ENCODE data around the gene GLDC.

Gene GLDC

DNA sequence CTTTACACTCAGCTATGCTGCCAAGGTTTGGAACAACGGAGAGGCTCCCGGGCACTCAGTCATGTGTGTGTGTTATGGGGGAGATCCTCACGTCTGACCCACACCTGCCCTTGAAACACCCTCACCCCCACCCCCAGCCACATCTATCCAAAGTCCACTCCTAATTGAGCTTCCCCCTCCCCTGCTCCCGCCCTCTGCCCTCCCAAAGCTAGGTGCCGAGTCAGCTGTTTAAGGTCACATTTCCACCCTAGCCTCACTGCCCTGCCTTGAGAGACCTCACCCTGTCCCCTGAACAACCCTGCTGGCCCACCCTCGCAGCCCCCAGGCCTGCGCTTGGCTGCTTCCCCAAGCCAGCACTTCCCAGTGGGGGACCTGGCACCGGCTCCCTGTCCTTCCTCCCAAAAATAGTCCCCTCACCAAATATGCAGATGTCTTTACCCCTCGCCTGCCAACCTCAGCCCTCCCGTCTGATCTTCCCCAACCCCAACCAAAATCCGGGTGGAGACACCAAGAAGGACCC is 36.0 kb downstream of the GLDC start:
- TF ChIP-seq, protein P1, sequence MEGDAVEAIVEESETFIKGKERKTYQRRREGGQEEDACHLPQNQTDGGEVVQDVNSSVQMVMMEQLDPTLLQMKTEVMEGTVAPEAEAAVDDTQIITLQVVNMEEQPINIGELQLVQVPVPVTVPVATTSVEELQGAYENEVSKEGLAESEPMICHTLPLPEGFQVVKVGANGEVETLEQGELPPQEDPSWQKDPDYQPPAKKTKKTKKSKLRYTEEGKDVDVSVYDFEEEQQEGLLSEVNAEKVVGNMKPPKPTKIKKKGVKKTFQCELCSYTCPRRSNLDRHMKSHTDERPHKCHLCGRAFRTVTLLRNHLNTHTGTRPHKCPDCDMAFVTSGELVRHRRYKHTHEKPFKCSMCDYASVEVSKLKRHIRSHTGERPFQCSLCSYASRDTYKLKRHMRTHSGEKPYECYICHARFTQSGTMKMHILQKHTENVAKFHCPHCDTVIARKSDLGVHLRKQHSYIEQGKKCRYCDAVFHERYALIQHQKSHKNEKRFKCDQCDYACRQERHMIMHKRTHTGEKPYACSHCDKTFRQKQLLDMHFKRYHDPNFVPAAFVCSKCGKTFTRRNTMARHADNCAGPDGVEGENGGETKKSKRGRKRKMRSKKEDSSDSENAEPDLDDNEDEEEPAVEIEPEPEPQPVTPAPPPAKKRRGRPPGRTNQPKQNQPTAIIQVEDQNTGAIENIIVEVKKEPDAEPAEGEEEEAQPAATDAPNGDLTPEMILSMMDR (IDR thresholded peaks at IDR 0.05; ENCODE audit: borderline replicate concordance, insufficient read depth, low read depth, low read length): no peak
- H3K4me3 ChIP-seq (ENCODE audit: low read depth, low read length): no peak overlapping the region

DNA sequence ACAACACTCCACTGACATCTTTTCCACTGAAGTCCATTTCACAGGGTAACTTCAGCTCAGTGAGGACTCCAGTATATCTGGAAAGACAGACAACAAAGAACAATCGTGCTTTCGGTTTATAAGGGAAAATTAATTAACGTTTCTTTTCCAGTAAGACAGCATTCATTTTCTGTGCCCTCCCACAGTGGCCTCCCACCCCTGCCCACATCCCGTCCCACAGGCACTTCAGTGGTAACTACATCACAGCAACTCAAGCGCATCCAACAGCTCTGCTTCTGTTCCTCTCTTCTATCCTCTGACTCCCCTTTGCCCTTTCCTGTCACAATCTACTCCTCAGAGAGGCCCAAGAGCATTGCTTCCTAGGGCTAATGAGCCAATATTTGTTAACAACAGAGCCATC is 40.3 kb downstream of the GLDC start:
- TF ChIP-seq, protein P1 (IDR thresholded peaks at IDR 0.05; ENCODE audit: borderline replicate concordance, insufficient read depth, low read depth, low read length): no peak
- H3K4me3 ChIP-seq (ENCODE audit: low read depth, low read length): no peak overlapping the region

DNA sequence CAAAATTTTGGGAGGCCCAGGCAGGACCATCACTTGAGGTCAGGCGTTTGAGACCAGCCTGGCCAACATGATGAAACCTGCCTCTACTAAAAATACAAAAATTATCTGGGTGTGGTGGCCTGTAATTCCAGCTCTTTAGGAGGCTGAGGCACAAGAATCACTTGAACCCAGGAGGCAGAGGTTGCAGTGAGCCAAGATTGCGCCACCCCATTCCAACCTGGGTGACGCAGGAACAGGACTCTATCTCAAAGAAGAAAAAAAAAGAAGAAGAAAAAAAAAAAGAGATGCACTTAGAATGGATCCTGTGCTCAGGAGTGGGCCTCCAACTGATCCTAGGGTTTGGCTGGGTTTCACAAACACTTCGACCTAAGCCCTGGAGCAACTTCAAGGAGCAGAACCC is 45.1 kb downstream of the GLDC start:
- TF ChIP-seq, protein P1 (IDR thresholded peaks at IDR 0.05; ENCODE audit: borderline replicate concordance, insufficient read depth, low read depth, low read length): no peak
- H3K4me3 ChIP-seq (ENCODE audit: low read depth, low read length): no peak overlapping the region

DNA sequence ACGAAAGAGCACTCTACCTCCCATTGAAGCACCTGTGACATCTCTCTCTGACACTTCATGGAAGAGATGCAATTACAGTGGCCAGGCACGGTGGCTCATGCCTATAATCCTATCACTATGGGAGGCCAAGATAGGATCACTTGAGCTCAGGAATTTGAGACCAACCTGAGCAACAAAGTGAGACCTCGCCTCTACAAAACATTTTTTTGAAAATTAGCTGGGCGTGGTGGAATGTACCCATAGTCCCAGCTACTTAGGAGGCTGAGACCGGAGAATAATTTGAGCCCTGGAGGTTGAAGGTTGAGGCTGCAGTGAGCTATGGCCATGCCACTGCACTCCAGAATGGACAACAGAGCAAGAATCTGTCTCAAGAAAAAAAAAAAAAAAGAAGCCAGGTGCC is 45.5 kb downstream of the GLDC start:
- no peak overlapping the region for H3K4me3 ChIP-seq (ENCODE audit: low read depth, low read length)
- TF ChIP-seq, protein P1 (IDR thresholded peaks at IDR 0.05; ENCODE audit: borderline replicate concordance, insufficient read depth, low read depth, low read length): no peak

DNA sequence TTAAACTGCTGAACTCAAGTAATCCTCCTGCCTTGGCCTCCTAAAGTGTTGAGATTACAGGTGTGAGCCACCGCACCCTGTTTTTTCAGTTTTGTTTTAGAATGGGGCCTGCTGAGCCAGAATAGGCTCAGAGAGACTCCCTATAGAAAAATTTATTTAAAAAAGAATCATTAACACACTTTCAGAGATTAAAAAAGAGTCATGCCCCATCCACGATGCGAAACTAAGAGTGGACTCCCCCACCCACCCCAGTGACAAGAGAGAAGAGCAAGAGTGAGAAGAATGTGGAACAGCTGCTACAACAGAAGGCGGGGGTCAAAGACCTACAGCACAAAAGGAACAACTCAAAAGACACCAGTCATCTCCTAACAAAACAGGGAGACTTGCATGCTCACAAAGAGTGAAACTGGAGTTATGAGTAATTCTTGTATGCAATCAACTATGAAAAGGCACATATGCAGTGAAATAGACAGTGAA is 47.2 kb downstream of the GLDC start:
- TF ChIP-seq, protein P1 (IDR thresholded peaks at IDR 0.05; ENCODE audit: borderline replicate concordance, insufficient read depth, low read depth, low read length): no peak
- H3K4me3 ChIP-seq (ENCODE audit: low read depth, low read length): no peak overlapping the region

DNA sequence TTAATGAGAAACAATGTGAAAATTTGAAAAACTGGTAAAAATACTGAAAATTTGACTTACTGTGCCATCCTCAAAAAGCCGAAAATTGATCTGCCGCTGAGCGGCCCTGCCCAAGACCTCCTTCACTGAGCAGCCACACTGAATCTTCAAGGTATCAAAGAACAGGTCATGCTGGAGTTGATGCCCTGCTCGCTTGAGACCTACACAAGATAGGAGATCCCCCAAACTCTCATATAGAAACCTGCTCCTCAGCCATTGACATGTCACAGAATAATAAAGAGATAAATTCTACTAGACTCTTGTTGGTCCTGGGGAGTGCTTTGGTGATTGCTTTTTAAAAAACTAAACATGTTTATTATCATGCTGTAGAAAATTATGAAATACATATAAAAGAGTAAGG is 52.7 kb downstream of the GLDC start:
- TF ChIP-seq, protein P1 (IDR thresholded peaks at IDR 0.05; ENCODE audit: borderline replicate concordance, insufficient read depth, low read depth, low read length): no peak
- no peak overlapping the region for H3K4me3 ChIP-seq (ENCODE audit: low read depth, low read length)

DNA sequence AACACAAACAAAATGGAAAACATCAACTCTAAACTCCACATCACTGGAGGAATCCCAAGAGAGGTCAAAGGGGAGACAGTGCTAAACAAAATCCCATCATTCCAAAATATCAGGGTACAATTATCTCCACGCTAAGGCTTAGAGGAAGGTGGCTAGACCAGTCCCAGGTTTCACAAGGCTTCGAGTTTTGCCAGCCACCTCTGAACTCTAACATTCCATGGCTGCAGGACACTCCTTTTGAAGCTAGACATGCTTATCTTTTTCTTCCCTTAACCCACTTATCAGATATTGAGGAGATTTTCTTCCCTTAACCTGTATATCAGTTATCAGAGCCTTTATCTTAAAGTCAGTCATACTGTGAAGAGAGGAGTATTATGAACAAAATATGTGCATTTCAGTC is 53.3 kb downstream of the GLDC start:
- TF ChIP-seq, protein P1 (IDR thresholded peaks at IDR 0.05; ENCODE audit: borderline replicate concordance, insufficient read depth, low read depth, low read length): no peak
- H3K4me3 ChIP-seq (ENCODE audit: low read depth, low read length): no peak overlapping the region
